Measurements from ENCODE around the gene CPAMD8. TPM values are rescaled to one million over a fixed set of nuclear protein-coding genes. Genes with fewer than 3 reads are reported as not detected.

Gene CPAMD8
- total and polyA plus RNA-seq, 9 of the 15 experiments (the other 6 are each of a cell fraction or from before 2014, with no cell fraction given): 0.20 to 2.1 (median 1.3) TPM

DNA sequence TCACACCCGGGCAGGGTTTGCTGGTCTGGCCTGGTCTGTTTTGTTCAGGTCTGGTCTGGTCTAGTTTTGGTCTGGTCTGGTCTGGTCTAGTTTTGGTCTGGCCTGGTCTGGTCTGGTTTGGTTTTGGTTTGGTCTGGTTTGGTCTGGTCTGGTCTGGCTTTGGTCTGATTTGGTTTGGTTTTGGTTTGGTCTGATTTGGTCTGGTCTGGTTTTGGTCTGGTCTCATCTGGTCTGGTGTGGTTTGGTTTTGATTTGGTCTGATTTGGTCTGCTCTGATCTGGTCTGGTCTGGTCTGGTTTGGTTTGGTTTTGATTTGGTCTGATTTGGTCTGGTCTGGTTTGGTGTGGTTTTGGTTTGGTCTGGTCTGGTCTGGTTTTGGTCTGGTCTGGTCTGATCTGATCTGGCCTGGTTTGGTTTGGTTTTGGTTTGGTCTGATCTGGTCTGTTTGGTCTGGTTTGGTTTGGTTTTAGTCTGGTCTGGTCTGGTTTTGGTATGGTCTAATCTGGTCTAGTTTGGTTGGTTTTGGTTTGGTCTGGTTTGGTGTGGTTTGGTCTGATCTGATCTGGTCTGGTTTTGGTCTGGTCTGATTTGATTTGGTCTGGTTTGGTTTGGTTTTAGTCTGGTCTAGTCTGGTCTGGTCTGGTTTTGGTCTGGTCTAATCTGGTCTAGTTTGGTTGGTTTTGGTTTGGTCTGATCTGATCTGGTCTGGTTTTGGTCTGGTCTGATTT lies 152.2 kb downstream of the CPAMD8 start (continued):
- TF ChIP-seq NR2C1 (IDR thresholded peaks at IDR 0.05) (peak; percentile 10; the same call in 1 of the 2 replicates), NR2C1 (tag; IDR thresholded peaks at IDR 0.05) (no peak), MBD2 (IDR thresholded peaks at IDR 0.05; ENCODE audit: borderline replicate concordance, low read depth) (no peak), NCOA1 (IDR thresholded peaks at IDR 0.05; ENCODE audit: low read depth) (peak; percentile 38; the same call in 1 of the 2 replicates), ZBTB1 (CRISPR knock-in tag; IDR thresholded peaks at IDR 0.05; ENCODE audit: borderline replicate concordance, low read depth) (no peak), OTX1 (CRISPR knock-in tag; IDR thresholded peaks at IDR 0.05) (0 out of 2 replicates have a peak, but pooled peaks have one; percentile 24), HNRNPL (IDR thresholded peaks at IDR 0.05; ENCODE audit: low read depth, low read length) (no peak), CBFA2T3 (IDR thresholded peaks at IDR 0.05) (no peak), SMARCC2 (IDR thresholded peaks at IDR 0.05; ENCODE audit: low read depth) (no peak), SIX5 (IDR thresholded peaks at IDR 0.05; ENCODE audit: borderline replicate concordance in 1 of 2, insufficient read depth in 1 of 2, low read depth in 1 of 2, low read length in 2 of 2) (peak in 1 of 2 experiments; percentile 12; a peak in 1 of 4 replicates), ZNF764 (CRISPR knock-in tag; IDR thresholded peaks at IDR 0.05; ENCODE audit: low read depth) (no peak), TRIM24 (IDR thresholded peaks at IDR 0.05) (peak; percentile 97), ASH1L (IDR thresholded peaks at IDR 0.05; ENCODE audit: borderline replicate concordance, low read depth, partially characterized antibody) (peak; percentile 24), ZEB2 (IDR thresholded peaks at IDR 0.05) (no peak), FIP1L1 (IDR thresholded peaks at IDR 0.05; ENCODE audit: low read depth, low read length, poor library complexity, severe bottlenecking) (no peak), SRSF1 (IDR thresholded peaks at IDR 0.05; ENCODE audit: low read depth, low read length) (no peak), LARP7 (IDR thresholded peaks at IDR 0.05) (peak; percentile 50; the same call in 1 of the 2 replicates), ZNF174 (CRISPR knock-in tag; IDR thresholded peaks at IDR 0.05) (no peak)
- TF ChIP-seq, protein P1, sequence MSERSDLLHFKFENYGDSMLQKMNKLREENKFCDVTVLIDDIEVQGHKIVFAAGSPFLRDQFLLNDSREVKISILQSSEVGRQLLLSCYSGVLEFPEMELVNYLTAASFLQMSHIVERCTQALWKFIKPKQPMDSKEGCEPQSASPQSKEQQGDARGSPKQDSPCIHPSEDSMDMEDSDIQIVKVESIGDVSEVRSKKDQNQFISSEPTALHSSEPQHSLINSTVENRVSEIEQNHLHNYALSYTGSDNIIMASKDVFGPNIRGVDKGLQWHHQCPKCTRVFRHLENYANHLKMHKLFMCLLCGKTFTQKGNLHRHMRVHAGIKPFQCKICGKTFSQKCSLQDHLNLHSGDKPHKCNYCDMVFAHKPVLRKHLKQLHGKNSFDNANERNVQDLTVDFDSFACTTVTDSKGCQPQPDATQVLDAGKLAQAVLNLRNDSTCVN (CRISPR knock-in tag; IDR thresholded peaks at IDR 0.05): 0 out of 2 replicates have a peak, but pooled peaks have one; percentile 32
- TF ChIP-seq, protein P2, sequence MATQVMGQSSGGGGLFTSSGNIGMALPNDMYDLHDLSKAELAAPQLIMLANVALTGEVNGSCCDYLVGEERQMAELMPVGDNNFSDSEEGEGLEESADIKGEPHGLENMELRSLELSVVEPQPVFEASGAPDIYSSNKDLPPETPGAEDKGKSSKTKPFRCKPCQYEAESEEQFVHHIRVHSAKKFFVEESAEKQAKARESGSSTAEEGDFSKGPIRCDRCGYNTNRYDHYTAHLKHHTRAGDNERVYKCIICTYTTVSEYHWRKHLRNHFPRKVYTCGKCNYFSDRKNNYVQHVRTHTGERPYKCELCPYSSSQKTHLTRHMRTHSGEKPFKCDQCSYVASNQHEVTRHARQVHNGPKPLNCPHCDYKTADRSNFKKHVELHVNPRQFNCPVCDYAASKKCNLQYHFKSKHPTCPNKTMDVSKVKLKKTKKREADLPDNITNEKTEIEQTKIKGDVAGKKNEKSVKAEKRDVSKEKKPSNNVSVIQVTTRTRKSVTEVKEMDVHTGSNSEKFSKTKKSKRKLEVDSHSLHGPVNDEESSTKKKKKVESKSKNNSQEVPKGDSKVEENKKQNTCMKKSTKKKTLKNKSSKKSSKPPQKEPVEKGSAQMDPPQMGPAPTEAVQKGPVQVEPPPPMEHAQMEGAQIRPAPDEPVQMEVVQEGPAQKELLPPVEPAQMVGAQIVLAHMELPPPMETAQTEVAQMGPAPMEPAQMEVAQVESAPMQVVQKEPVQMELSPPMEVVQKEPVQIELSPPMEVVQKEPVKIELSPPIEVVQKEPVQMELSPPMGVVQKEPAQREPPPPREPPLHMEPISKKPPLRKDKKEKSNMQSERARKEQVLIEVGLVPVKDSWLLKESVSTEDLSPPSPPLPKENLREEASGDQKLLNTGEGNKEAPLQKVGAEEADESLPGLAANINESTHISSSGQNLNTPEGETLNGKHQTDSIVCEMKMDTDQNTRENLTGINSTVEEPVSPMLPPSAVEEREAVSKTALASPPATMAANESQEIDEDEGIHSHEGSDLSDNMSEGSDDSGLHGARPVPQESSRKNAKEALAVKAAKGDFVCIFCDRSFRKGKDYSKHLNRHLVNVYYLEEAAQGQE (IDR thresholded peaks at IDR 0.05; ENCODE audit: borderline replicate concordance): peak; percentile 63
- TF ChIP-seq, protein P2 (CRISPR knock-in tag; IDR thresholded peaks at IDR 0.05; ENCODE audit: low read depth): no peak
